Activated T-helper 1 cell treated with Interleukin-2 at 50 U/mL for 16 hours (primary cell): ENCODE results near the gene RABGEF1.
"Not testable (repeated sequence)": the region's sequence is repeated elsewhere in the genome, so short reads cannot be mapped to it uniquely, and the experiment has no call there.

Experiments
- DNase-seq: peaks from one replicate; pipeline ENCODE4 v3.0.0-alpha.2; 2020; ENCODE audit warnings: low read depth

Gene RABGEF1

DNA sequence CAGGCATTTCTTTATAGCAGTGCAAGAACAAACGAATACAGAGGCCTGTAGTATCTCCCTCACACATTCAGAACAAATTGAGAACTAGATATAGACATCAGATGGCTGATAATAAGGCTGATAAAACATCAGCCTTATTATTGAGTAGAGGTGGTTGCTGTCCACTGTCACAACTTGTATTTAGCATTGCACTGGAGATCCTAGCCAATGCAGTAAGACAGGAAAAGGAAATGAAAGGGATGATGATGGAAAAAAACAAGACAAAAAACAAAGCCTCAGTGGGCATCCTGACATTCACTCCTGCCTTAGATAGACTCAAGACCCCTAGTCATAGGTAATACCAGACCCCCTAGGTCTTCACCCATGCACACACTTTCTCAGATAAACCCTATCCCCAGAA lies 4.7 kb upstream of the RABGEF1 start:
- DNase-seq, result no peak

GRCh38 chr7:66736892-66737291 lies 3.6 kb upstream of the RABGEF1 start:
- no peak for DNase-seq

- no peak for DNase-seq
These were observed 2.9 kb upstream of the RABGEF1 start for GRCh38 chr7:66737667-66738066.

- no peak for DNase-seq
These were observed 1.1 kb upstream of the RABGEF1 start for GRCh38 chr7:66739477-66739876.

DNA sequence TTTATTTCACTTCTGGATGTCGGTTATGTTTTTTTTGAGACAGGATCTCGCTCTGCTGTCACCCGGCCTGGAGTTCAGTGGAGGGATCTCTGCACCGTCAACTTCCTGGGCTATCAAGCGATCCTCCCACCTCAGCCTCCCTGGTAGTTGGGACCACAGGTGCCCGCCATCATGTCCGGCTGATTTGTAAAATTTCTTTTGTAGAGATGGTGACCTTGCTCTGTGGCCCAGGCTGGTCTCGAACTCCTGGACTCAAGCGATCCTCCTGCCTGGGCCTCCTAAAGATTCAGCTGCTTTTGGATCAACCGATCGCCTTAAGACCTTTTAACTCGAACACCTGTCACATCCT lies 606 bp upstream of the RABGEF1 start:
- DNase-seq, result no peak

GRCh38 chr7:66740980-66741709 lies 612 bp downstream of the RABGEF1 start:
- DNase-seq, result peak; percentile 24

DNA sequence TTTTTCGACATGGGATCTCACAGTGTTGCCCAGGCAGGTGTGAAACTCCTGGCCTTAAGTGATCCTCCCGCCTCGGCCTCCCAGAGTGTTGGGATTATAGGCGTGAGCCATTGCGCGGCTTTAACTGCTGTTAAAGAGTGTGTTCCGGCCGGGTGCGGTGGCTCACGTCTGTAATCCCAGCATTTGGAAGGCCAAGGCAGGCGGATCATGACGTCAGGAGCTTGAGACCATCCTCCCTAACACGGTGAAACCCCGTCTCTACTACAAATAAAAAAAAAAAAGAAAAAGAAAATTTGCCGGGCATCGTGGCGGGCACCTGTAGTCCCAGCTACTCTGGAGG lies 1.1 kb downstream of the RABGEF1 start:
- no peak for DNase-seq

- not testable (repeated sequence) for DNase-seq
These were observed 1.8 kb downstream of the RABGEF1 start for GRCh38 chr7:66742298-66742697.

GRCh38 chr7:66743920-66744319 lies 3.4 kb downstream of the RABGEF1 start:
- DNase-seq, result no peak

DNA sequence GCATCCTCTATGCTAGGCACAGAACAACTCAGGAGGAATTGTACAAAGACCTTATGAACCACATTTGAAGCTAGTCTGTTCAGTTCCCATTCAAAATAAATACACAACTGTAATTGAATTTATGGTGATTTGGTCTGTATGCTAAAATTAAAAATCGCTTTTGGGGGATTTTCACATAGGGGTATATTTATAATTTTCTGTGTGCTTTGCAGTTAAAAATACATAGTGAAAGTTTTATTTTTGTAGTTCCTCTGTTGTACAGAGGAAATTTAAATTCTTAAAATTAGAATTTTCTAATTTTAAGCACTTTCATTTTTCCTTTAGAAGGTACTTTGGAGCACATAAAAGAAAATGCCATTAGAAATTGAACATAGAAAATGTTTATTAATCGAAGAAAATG lies 6.9 kb downstream of the RABGEF1 start:
- DNase-seq, result no peak

DNA sequence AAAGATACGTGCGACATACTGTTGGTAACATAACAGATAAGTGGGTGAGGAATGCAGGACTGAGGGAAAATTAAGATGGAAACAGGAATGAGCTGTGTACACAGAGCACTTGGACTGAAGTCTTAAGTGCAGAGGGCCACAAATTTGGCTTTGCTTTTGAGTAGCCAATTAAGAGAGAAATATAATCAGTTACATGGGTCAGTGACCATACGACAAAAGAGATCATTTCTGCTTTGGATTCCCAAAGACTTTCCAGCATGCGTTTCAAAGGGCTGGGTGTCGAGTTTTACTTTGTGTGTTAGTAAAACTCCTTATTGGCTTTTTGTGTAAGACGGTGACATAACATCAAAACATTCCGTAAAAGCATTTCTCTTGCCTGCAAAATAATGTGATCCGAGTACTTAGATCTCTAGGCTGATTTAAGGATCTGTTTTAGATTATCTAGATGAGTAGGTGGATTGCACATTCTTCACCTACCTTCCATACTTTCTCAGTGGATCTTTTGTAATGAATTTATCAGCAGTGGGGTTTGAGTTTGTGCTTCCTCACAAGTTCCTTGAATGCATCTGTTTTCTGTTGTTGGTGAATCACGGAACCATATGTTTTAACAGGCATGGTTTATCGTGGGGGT lies 7.5 kb downstream of the RABGEF1 start:
- DNase-seq, result no peak

- no peak for DNase-seq
These were observed 8.3 kb downstream of the RABGEF1 start for GRCh38 chr7:66748791-66749190.

GRCh38 chr7:66751945-66752344 lies 11.4 kb downstream of the RABGEF1 start:
- DNase-seq, result no peak

- DNase-seq, result no peak
These were observed 14.0 kb downstream of the RABGEF1 start for GRCh38 chr7:66754541-66754940.

DNA sequence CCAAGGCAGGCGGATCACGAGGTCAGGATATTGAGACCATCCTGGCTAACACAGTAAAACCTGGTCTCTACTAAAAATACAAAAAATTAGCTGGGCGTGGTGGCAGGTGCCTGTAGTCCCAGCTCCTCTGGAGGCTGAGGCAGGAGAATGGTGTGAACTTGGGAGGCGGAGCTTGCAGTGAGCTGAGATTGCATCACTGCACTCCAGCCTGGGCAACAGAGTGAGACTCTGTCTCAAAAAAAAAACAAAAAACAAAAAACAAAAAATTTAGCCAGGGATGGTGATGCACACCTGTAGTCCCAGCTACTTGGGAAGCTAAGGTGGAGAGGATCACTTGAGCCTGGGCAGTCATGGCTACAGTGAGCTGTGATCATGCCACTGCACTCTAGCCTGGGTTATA lies 14.5 kb downstream of the RABGEF1 start:
- not testable (repeated sequence) for DNase-seq

GRCh38 chr7:66756227-66756626 lies 15.7 kb downstream of the RABGEF1 start:
- DNase-seq, result not testable (repeated sequence)

- no peak for DNase-seq
These were observed 16.4 kb downstream of the RABGEF1 start for GRCh38 chr7:66756889-66757288.

DNA sequence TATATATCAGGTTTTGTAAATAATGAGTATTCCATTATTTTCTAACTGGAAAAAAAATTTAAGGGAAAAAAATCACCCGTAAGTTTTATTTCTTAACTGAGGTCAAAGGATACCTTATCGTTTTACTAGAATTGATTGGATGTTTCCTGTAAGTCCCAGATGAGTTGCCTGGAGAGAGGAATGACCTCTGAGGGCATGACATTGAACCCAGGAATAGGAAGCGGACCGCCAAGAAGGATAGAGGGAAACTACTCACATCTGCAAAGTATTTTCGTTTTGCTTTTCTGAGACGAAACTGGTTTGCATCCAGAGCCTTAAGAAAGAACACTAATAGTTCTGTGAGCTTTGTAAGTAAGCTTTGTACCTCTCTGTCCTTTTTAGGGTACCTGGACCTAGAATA lies 17.4 kb downstream of the RABGEF1 start:
- DNase-seq, result no peak

DNA sequence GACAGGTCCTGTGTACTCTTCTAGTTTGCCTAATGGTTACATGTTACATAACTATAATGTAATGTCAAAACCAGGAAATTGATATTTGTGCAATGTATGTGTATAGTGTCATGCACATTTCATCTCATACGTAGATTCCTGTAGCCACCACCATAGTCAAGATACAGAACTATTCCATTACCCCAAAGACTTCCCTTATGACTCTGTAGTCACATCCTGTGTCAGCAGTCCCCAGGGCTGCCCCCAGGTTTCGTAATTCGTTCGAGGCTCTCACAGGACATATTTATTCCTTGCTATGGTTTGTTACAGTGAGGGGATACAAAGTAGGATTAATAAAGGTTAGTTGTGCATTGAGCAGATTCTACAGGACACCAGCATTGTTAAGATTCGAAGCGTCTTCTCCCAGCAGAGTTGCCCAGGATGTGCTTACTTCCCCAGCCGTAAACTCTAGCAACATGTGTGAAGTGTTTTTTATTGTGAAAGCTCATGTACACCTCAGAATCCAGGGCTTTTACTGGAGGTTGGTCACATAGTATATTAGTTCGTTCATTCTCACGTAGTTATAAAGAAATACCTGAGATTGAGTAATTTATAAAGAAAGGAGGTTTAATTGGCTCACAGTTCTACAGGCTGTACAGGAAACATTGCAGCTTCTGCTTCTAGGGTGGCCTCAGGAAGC lies 18.6 kb downstream of the RABGEF1 start:
- DNase-seq, result no peak

- DNase-seq, result not testable (repeated sequence)
These were observed 22.6 kb downstream of the RABGEF1 start for GRCh38 chr7:66763183-66763582.

- DNase-seq, result not testable (repeated sequence)
These were observed 23.3 kb downstream of the RABGEF1 start for GRCh38 chr7:66763633-66764355.

GRCh38 chr7:66764905-66765304 lies 24.4 kb downstream of the RABGEF1 start:
- DNase-seq, result not testable (repeated sequence)
